Cardiac fibroblast (primary cell): Measurements from ENCODE around the gene SH3RF3.
A peak's percentile ranks its signal among the peaks of the same experiment; 100 is the strongest.

Source experiments
- DNase-seq, 2 donors: peaks; one replicate each; pipeline versions ENCODE4 v3.0.0 to v3.0.0-alpha.2; 2010; ENCODE audit warnings: low read depth in 2 of 2
- H3K4me3 ChIP-seq, 2 donors: replicated peaks in 1 of 2; 1 replicate in 1 of 2; 2 replicates in 1 of 2; pipeline ENCODE4 v1.5.1; 2011; ENCODE audit warnings: low read depth in 2 of 2, low read length in 2 of 2, mild to moderate bottlenecking in 2 of 2, moderate library complexity in 1 of 2
- TF ChIP-seq, protein P1 (sequence below): IDR thresholded peaks from one replicate; pipeline ENCODE4 v1.5.1; 2011; ENCODE audit warnings: low read depth, mild to moderate bottlenecking, low read length, inconsistent platforms

The SH3RF3 gene

GRCh38 chr2:109463236-109463635 is 334.2 kb downstream of the SH3RF3 start:
- no peak overlapping the region for H3K4me3 ChIP-seq
- DNase-seq: no peak
- TF ChIP-seq, protein P1, sequence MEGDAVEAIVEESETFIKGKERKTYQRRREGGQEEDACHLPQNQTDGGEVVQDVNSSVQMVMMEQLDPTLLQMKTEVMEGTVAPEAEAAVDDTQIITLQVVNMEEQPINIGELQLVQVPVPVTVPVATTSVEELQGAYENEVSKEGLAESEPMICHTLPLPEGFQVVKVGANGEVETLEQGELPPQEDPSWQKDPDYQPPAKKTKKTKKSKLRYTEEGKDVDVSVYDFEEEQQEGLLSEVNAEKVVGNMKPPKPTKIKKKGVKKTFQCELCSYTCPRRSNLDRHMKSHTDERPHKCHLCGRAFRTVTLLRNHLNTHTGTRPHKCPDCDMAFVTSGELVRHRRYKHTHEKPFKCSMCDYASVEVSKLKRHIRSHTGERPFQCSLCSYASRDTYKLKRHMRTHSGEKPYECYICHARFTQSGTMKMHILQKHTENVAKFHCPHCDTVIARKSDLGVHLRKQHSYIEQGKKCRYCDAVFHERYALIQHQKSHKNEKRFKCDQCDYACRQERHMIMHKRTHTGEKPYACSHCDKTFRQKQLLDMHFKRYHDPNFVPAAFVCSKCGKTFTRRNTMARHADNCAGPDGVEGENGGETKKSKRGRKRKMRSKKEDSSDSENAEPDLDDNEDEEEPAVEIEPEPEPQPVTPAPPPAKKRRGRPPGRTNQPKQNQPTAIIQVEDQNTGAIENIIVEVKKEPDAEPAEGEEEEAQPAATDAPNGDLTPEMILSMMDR: no peak

DNA sequence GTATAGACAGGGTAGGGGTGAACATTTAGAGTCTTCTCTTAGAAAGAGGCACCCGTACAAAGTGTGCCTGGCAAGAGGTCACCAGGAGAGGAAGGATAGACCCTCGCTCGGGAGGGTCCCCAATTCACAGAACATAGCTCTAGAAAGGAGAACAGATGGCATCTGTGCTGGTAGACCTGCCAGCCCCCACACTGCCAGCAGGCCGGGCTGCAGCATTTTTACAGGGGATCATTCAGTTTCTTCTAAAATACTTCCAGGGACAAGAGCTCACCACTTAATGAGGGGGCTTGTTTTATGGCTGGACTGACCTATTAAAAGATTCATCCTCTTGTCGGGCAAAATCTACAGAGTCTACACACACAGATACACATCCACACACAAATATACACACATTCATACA is 334.9 kb downstream of the SH3RF3 start:
- H3K4me3 ChIP-seq: no peak overlapping the region
- TF ChIP-seq, protein P1: no peak
- DNase-seq: no peak

- TF ChIP-seq, protein P1: no peak
- peak; percentile 23 to 79 for DNase-seq
These were observed 337.9 kb downstream of the SH3RF3 start for GRCh38 chr2:109466674-109467575.

DNA sequence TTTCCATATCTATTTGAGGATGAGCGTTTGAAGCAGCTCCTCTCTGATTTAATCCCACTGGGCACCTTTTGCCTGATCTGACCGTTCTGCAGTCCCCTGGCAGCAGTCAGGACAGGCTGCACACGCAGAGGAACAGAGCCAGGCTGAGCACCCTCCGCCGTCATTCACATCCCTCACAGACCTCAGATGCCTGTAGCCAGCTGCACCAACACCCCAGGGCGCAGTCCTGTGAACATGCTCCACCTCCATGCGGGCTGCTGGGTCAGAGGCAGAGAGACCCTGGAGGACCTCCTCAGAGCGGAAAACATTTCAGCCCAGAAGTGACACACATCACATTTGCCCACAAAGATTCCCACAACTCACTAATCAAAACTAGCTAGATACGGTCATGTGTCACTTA is 338.7 kb downstream of the SH3RF3 start:
- no peak overlapping the region for H3K4me3 ChIP-seq
- DNase-seq: no peak
- TF ChIP-seq, protein P1: no peak

More at GRCh38 chr2:109466674-109467575, 337.9 kb downstream of the SH3RF3 start:
- H3K4me3 ChIP-seq: no peak overlapping the region

GRCh38 chr2:109468893-109469292 is 339.9 kb downstream of the SH3RF3 start:
- TF ChIP-seq, protein P1: no peak
- DNase-seq: no peak
- H3K4me3 ChIP-seq: no peak overlapping the region

DNA sequence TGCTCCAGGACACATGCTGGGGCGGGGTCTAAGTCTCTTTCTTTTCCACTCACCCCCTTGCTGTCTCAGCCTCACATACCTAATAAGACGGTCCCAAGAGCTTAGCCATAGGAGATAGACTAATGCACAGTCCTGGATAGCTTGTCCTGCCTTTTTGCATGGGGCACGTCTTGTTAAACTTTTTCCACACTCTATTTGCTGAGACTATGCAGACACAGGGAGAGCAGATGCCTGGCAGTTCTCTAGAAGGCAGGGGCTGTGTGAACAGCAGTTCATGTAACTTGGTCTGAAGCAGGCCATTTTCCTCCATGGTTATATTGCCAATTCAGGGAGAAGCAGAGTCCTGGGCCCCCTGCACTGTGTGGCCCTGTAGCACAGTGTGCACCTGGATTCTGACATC is 342.7 kb downstream of the SH3RF3 start:
- no peak for DNase-seq
- H3K4me3 ChIP-seq: no peak overlapping the region
- TF ChIP-seq, protein P1: no peak
